ENCODE results near the gene LRMDA. TPM values are rescaled to one million over a fixed set of nuclear protein-coding genes. Genes with fewer than 3 reads are reported as not detected.

The LRMDA gene
- total RNA-seq, 4 donors from 2014 or later, result 9.8 to 18.6 (median 15.8) TPM

DNA sequence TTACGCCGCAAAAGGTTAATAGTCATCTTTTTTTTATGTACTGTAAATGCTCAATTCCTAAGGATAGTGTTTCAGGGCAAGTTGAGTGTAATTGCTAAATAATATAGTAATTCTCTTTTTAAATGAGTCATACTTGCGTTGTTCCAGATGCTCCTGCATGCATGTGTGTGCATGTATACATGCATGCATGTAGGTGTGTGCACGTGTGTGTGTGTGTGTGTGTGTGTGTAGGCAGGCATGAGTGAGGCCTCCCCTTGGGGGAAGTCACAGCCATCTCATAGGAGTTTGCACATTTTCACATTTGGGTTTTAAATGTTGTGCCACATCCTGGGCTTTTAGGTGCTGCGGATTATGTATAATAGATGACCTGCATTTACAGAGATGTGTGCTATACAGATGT, 1110.4 kb downstream of the LRMDA start:
- peaks cover 0 to 32% (median 0%) of the 10 kb centered on the region in 4 donors for H3K4me1 ChIP-seq
- H3K9me3 ChIP-seq, result no peaks in the 10 kb centered on the region
- DNase-seq (ENCODE audit: low spot score in 2 of 2), result no peak
- WGBS, 2 donors, result 73 to 95% methylated on average over 5 of the region's 5 CpGs
- TF ChIP-seq, protein P1, sequence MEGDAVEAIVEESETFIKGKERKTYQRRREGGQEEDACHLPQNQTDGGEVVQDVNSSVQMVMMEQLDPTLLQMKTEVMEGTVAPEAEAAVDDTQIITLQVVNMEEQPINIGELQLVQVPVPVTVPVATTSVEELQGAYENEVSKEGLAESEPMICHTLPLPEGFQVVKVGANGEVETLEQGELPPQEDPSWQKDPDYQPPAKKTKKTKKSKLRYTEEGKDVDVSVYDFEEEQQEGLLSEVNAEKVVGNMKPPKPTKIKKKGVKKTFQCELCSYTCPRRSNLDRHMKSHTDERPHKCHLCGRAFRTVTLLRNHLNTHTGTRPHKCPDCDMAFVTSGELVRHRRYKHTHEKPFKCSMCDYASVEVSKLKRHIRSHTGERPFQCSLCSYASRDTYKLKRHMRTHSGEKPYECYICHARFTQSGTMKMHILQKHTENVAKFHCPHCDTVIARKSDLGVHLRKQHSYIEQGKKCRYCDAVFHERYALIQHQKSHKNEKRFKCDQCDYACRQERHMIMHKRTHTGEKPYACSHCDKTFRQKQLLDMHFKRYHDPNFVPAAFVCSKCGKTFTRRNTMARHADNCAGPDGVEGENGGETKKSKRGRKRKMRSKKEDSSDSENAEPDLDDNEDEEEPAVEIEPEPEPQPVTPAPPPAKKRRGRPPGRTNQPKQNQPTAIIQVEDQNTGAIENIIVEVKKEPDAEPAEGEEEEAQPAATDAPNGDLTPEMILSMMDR (IDR thresholded peaks at IDR 0.05), result no peak
- TF ChIP-seq EP300 (IDR thresholded peaks at IDR 0.05) (no peak), POLR2A (IDR thresholded peaks at IDR 0.05) (no peak)
- no peak overlapping the region for H3K4me3 ChIP-seq
- H3K36me3 ChIP-seq, result no peaks in the 10 kb centered on the region
- H3K27ac ChIP-seq, result peak overlapping the region in 1 of 4 donors; percentile 37
- no peaks in the 10 kb centered on the region for H3K27me3 ChIP-seq

DNA sequence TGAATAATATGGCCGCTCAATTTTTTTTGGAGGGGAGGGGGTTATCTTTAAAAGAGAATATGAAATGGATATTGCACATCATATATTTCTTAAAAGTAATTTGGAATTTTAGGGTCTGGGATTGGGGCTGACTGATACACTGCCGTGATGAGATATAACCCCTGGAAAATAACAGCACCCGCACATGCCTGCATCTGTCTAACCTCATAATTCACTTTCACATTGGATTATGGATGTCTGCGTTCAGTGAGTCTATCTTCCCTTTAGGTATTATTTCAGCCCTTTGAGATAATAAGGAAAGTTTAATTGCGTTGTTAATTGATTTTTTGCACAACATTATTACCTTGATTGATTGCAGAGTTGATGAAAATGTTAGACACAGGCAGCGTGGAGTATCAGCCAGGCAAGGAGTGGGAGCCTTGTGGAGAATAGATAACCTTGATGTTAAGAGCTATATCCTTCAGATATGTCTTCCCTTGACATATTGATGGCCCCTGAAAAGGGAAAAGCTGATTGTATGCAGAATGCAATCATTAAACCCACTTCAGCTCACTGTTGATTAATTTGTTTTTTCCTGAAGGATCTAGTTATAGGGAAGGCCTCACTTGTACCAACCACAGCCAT, 1111.0 kb downstream of the LRMDA start:
- Histone ChIP-seq H3K27ac (peak overlapping the region in 1 of 4 donors; percentile 78), H3K9me3 (no peaks in the 10 kb centered on the region), H3K27me3 (no peaks in the 10 kb centered on the region), H3K4me3 (no peak overlapping the region), H3K4me1 (peaks cover 0 to 38% (median 0%) of the 10 kb centered on the region in 4 donors), H3K36me3 (no peaks in the 10 kb centered on the region)
- DNase-seq (ENCODE audit: low spot score in 2 of 2), result no peak
- WGBS, 2 donors, result 92 to 96% methylated on average over 6 of the region's 6 CpGs
- TF ChIP-seq POLR2A (IDR thresholded peaks at IDR 0.05) (no peak), EP300 (IDR thresholded peaks at IDR 0.05) (no peak)
- TF ChIP-seq, protein P1 (IDR thresholded peaks at IDR 0.05), result no peak

DNA sequence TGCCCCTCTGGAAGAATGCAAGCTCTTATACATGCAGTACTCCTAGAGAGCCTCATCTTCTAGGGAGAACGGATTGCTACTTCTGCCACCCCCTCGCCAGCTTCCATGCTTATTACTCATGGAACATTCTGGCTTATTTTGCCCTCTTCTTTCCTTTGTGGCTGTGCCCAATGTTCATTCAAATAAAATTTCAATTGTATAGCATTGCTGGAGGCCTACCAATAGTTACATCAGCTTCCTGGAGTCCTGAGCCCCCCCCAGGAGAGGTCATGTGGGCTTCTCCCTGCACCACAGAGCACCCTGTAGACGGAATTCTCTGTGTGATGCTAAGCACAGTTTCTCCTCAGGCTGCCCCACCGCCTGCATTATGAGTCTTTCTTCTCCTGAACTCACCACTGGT, 1112.2 kb downstream of the LRMDA start:
- 40 to 51% methylated on average over 4 of the region's 4 CpGs for WGBS, 2 donors
- H3K27ac ChIP-seq, result peak overlapping the region in 2 of 4 donors; percentile 53 to 78
- TF ChIP-seq POLR2A (IDR thresholded peaks at IDR 0.05) (no peak), EP300 (IDR thresholded peaks at IDR 0.05) (peak in 1 of 2 donors; percentile 77)
- TF ChIP-seq, protein P1 (IDR thresholded peaks at IDR 0.05), result no peak
- DNase-seq (ENCODE audit: low spot score in 2 of 2), result no peak
- H3K27me3 ChIP-seq, result no peaks in the 10 kb centered on the region
- peaks cover 0 to 41% (median 0%) of the 10 kb centered on the region in 4 donors for H3K4me1 ChIP-seq
- H3K36me3 ChIP-seq, result no peaks in the 10 kb centered on the region
- H3K4me3 ChIP-seq, result no peak overlapping the region
- H3K9me3 ChIP-seq, result no peaks in the 10 kb centered on the region

DNA sequence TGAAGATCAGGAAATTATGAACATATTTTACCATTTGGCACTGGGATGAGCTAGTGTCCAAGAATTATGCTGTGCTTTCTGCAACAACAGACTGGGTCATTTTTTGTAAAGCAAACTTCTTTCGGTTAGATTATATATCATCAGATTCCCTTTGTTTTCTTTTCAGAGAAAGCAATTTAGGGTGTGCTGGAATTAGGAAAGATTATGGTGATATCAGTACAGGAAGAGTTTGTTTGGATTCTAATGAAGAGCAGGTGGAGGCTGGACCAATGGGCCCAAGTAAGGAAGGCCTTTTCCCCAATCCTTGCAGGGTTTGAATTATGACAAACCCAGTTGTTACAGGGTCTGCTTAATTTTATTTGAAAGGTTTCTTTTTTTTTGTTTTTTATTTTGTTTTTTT, 1113.4 kb downstream of the LRMDA start:
- no peak for DNase-seq (ENCODE audit: low spot score in 2 of 2)
- Histone ChIP-seq H3K9me3 (no peaks in the 10 kb centered on the region), H3K4me3 (no peak overlapping the region), H3K36me3 (no peaks in the 10 kb centered on the region), H3K27me3 (no peaks in the 10 kb centered on the region), H3K27ac (peak overlapping the region in 2 of 4 donors; percentile 52 to 78), H3K4me1 (peaks cover 0 to 41% (median 0%) of the 10 kb centered on the region in 4 donors)
- 19 to 31% methylated on average over 1 of the region's 1 CpG for WGBS, 2 donors
- TF ChIP-seq EP300 (IDR thresholded peaks at IDR 0.05) (no peak), POLR2A (IDR thresholded peaks at IDR 0.05) (no peak)
- TF ChIP-seq, protein P1 (IDR thresholded peaks at IDR 0.05), result no peak

DNA sequence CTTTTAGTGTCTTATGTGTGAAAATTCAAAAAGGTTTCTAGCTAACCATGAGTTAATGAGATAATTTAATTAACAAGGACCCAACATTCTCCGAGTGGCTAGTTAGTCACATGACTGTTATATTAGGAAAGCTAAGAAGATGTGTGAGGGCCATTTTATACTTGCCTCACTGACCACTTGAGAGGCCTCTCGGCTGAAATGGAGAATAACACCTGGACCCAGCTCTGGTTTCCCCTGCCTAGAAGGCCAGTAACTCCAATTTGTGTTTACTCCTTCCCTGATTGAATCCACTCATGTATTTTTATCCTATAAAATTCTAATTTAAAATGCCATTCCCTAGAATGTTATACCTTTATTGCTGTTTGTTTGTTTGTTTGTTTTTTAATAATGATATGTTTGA, 1115.0 kb downstream of the LRMDA start:
- Histone ChIP-seq H3K4me1 (peaks cover 0 to 40% (median 3%) of the 10 kb centered on the region in 4 donors), H3K36me3 (no peaks in the 10 kb centered on the region), H3K4me3 (no peak overlapping the region), H3K27me3 (no peaks in the 10 kb centered on the region), H3K9me3 (no peaks in the 10 kb centered on the region), H3K27ac (peak overlapping the region in 1 of 4 donors; percentile 27)
- DNase-seq (ENCODE audit: low spot score in 2 of 2), result no peak
- TF ChIP-seq EP300 (IDR thresholded peaks at IDR 0.05) (no peak), POLR2A (IDR thresholded peaks at IDR 0.05) (no peak)
- TF ChIP-seq, protein P1 (IDR thresholded peaks at IDR 0.05), result no peak
- 71 to 81% methylated on average over 2 of the region's 2 CpGs for WGBS, 2 donors

All from tibial nerve (tissue), 4 donors.